NCI-H1092 (cell line): ENCODE measurements around the gene CSTF2.
"Not testable (repeated sequence)": the region's sequence is repeated elsewhere in the genome, so short reads cannot be mapped to it uniquely, and the experiment has no call there.

Experiments used
- DNase-seq: peaks from one replicate; lab custom pipeline; 2025; lab: John Stamatoyannopoulos, UW

The CSTF2 gene, protein sequence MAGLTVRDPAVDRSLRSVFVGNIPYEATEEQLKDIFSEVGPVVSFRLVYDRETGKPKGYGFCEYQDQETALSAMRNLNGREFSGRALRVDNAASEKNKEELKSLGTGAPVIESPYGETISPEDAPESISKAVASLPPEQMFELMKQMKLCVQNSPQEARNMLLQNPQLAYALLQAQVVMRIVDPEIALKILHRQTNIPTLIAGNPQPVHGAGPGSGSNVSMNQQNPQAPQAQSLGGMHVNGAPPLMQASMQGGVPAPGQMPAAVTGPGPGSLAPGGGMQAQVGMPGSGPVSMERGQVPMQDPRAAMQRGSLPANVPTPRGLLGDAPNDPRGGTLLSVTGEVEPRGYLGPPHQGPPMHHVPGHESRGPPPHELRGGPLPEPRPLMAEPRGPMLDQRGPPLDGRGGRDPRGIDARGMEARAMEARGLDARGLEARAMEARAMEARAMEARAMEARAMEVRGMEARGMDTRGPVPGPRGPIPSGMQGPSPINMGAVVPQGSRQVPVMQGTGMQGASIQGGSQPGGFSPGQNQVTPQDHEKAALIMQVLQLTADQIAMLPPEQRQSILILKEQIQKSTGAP

GRCh38 chrX:100819837-100820666 lies at the start of gene CSTF2:
CSTF2 (plus strand) TSS chrX:100820391; CDS start chrX:100820417, 26 bp downstream.
- peak; percentile 79 for DNase-seq

DNA sequence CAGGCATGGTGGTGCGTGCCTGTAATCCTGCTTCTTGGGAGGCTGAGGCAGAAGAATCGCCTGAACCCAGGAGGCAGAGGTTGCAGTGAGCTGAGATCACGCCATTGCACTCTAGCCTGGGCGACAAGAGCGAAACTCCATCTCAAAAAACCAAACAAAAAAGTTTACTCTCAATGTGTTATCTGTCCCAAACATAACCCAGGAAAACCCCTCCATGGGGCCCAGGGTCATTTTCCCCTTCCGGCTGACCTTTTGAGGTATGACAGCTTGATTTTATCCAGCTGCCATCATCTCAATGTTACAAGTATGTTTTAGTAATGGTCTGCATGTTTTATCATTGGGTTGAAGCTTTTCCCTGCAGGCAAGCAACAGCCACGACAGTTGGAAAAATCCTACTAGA lies 23.8 kb upstream of the CSTF2 start:
- not testable (repeated sequence) for DNase-seq

DNA sequence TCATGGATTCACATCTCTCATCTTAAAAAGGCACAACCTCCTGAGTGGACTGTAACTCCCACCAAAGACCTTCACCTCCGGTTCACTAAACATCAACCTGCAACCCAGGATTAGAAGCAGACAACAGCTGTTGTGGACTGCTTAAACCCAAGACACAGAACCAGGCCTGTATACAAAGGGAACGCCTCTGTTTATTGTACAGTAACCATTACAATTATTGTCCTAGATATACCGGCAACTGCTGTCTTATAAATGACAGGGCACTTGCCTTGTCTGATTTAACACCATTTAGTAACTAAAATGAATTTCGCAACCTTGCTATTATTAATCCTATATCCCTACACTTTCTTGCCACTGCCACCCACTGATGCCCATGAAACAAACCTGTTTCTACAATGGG lies 22.8 kb upstream of the CSTF2 start:
- no peak for DNase-seq

DNA sequence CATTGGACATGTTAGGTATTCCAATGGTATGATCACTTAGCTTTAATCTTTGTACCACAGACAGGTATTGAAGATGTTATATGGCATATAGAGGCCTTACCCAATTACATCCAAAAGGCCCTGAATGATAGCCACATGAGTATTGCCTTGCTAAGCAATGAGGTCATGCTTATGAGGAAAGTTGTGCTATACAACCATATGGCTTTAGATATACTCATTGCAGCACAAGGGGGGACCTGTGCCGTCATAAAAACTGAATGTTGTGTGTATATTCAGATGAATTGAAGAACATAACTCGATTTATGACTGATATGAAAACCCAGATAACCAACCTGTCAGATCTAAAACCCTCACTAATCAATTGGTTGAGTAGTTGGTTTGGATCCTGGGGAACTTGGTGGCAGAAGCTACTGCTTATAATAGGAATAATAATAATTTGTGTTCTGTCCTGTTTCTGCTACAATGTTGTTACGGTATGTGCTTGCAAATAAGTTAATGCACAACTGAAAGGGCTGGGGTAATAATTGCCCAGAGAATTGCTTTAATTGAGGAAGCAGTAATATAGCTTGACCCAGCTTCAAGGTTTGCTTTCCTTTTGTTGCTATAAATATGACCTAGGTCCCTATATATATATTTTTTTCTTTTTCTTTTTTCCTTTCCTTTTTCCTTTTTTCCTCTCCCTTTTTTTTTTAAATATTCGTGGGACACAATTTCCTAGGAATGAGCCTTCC lies 21.5 kb upstream of the CSTF2 start:
- no peak for DNase-seq

DNA sequence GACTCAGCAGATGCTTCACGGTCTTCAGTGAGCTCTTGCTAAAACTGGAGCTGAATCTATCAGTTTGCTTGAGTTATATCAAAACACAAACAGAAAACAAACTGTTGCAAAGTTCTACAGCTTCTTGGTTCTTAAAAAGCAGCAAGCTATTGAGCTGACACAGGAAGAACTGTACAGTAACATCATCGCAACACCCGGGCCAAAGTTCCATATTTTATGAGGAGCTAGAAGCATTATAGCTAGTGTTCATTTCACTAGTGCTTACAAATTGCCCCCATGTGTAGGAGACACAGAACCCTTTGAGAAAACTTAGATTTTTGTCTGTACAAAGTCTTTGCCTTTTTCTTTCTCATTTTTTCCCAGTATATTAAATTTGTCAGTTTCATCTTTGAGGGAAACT lies 17.3 kb upstream of the CSTF2 start:
- no peak for DNase-seq

DNA sequence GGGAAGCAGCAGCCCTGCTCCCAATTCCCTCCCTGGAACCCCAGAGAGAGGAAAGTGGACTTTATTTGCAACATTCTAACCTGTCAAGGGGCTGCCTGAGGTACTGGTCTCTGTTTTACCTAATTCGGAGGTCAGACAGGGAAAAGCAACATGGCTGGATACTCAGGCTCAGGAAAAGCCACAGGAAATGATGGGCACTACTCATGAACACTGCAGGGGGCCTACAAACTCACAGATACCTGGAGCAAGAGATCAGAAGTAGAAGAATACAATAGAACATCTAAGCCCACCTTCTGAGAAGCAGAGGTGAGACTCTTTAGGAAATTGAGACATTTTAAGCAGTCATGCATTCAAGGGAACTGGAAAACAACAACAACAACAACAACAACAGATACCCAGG lies 15.4 kb upstream of the CSTF2 start:
- DNase-seq, result no peak

GRCh38 chrX:100808265-100808664 lies 11.9 kb upstream of the CSTF2 start:
- DNase-seq, result not testable (repeated sequence)

GRCh38 chrX:100812216-100813158 lies 7.7 kb upstream of the CSTF2 start:
- DNase-seq, result no peak

DNA sequence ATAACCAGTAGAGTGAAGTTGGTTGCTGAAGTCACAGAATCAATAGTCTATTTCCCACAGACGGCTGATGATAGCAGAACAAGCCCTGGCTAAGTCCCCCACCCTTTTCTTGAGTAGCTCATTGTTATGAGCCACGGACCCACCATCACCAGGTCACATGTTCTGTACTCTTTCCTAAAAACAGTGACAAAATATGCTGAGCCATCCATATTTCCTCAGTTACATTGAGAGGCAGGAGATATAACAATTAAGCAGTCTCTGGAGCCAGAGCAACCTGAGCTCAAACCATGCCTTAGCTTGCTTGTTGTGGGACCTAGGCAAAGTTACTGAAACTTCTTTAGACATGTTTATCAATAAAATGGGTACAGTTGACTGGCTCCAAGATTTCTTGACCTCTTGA lies 2.9 kb upstream of the CSTF2 start:
- no peak for DNase-seq

DNA sequence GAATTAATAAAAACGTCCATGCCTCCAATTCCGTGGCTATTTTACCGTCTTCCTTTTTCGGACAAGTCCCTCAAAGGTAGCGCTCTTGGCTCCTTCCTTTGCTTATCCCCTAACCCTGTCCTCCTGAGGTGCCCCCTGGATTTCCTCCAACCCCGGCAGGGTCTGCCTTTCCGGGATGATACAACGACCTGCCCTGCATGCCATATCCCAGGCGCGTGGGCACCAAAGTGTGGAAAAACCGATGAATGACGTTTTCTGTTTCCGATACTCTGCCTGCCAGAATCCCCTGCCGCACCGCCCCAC lies 706 bp upstream of the CSTF2 start:
- DNase-seq, result no peak

- DNase-seq, result no peak
Measured at GRCh38 chrX:100829730-100830129, 9.5 kb downstream of the CSTF2 start.

- no peak for DNase-seq
Measured at GRCh38 chrX:100830143-100830542, 10.0 kb downstream of the CSTF2 start.

- DNase-seq, result no peak
Measured at GRCh38 chrX:100830547-100830946, 10.4 kb downstream of the CSTF2 start.

GRCh38 chrX:100831219-100831946 lies 11.2 kb downstream of the CSTF2 start:
- DNase-seq, result no peak

DNA sequence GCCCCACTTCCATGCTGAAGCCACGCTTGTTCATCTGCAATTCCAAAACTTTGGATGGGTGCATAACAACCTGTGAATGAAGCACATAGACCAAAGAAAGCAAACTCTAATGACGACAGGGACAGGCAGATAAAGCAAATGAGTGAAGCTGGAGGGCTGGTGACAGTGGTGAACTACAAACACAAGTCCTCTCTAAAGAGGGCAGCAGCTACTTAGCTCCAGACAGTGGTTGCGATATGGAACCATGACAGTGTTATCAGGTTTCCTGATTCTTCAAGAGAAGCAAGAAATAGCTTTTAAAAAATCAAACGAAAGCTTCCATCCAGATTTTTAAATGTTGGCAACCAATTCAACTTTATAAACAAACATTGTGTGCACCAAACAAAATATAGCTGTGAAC lies 30.1 kb downstream of the CSTF2 start:
- no peak for DNase-seq

GRCh38 chrX:100852810-100853209 lies 32.6 kb downstream of the CSTF2 start:
- DNase-seq, result no peak

DNA sequence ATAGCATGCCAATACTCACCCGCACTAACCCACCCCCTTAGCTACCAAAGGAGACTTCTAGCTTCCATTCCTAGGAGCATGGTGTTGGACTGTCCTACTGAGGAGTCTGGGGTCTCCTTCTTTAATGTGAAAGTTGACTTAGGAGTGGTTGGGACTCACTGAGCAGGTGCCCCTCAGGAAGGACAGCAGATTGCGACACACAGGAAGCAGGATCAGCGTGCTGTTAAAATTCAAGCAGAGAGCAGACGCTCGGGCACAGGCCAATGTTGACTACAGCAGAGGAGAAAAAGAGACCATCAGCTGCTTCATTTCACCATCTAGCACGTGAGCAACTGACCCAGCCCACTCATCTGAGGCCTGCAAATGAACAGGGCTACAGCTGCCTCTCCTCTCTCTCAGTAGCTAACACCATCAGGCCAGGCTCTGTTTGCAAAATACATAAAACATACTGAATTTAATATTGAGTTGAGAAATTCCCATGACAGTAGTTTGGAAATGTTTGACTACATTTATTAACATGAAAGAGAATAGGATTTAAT lies 43.2 kb downstream of the CSTF2 start:
- DNase-seq, result no peak

DNA sequence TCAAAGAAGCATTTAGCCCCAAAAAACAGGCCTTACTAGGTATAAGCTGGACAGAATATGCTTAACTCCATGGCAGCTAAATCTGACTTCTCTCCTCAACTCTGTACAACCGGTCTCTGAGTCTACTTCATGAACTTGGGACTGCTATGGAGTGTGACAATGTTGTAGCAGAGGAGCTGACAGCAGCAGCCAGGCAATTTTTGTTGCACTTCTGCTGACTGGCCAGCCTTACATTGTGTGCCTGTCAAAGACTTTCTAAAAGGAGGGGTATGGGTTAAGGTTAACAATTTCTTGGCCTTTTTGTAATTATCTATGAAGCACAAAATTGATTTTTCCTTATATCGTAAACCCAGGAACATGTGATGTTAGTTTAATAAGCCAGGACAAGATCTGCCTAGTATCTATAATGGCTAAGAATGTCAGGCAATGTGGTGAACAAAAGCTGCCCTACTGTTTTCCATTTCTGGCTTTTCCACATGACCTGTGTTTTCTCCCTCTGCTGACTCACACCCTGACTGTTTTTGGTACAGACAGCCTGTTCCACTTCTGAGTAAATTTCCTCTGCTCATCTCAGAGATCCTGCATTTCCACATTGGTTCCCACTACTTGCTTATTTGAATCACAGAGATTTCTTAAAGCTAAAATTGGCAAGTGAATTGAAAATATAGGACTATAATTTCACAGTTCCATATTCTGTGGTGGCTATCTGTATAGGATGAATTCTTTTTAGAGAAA lies 44.6 kb downstream of the CSTF2 start:
- no peak for DNase-seq

DNA sequence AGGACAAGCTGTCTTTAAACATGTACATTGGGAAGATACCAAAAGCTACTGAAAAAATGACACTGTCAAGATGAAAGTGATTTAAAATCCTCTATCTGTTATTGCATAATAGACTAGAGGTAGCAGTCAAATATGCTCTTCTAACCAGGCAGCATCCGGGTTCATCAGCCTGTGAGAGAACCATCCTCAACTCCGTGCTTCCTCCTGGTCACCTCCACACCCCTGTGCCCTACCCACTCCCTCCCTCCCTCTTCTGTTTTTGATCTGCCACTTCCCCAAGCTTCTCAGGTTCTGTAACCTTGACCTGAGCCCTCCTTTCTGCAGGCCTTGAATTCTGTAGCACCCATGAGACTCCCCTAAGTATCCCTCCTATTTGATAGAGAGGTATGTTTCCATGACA lies 48.1 kb downstream of the CSTF2 start:
- no peak for DNase-seq

DNA sequence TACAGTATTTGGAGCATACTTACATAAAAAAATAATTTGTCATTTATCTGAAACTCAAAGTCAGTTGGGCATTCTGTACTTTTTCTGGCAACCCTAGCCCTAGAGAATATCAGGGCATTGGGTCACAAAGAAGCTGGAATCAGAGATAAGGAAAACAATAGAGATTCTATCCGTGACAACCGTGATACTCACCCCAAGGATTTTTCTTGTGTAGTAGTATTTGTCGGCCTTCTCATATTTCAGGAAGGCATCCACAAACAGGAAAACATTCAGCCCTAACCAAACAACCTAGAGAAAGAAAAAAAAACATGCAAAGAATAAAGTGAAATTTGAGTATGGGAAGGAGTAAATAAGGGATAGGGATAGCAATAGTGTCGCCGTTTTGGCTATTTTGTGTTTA lies 50.3 kb downstream of the CSTF2 start:
- no peak for DNase-seq
